Loucy (cell line): ENCODE measurements around the gene GDF11.

ENCODE experiments used
- EZH2phosphoT487 ChIP-seq: fragments of 200-600 bp; IDR thresholded peaks from 2 replicates; pipeline ENCODE4 v1.6.1; 2018; ENCODE audit warnings: antibody characterized with exemption, mild to moderate bottlenecking, moderate library complexity, borderline replicate concordance
- TF ChIP-seq, protein P1 (sequence below): fragments of 200-600 bp; sonication (generic); conservative IDR thresholded peaks from 2 replicates; pipeline ENCODE4 v1.5.1; 2014; ENCODE audit warnings: mild to moderate bottlenecking, antibody characterized with exemption, low read length

DNA sequence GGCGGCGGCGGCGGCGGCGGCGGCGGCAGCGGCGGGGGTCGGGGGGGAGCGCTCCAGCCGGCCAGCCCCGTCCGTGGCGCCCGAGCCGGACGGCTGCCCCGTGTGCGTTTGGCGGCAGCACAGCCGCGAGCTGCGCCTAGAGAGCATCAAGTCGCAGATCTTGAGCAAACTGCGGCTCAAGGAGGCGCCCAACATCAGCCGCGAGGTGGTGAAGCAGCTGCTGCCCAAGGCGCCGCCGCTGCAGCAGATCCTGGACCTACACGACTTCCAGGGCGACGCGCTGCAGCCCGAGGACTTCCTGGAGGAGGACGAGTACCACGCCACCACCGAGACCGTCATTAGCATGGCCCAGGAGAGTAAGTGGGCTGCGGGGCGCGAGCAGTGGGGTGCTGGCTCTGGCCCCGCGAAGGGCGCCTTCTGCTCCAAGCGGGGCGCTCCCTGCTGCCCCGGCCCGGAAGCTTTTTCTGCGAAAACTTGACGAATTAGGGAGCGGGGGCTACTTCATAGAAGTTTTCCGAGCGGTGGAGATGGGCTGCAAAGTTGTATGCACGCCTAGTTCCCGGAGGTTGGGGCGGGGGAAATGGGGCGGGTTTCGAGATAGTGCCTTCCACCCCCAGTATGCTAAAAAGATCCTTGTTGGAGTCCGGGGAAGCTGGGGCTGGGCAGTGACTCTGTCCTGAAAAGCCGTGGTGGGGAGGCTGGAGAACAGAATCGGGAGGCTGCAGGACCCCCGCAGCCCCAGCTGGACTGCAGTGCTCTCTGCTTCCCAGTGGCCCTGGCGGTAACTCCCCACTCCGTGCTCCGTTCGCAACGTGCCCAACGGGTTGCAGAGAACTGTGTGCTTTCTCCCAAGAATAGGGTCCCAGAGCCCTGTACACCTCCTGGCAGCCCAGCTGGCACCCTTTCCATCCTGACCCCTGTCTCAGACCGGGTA is 751 bp downstream of the GDF11 start:
- TF ChIP-seq, protein P1, sequence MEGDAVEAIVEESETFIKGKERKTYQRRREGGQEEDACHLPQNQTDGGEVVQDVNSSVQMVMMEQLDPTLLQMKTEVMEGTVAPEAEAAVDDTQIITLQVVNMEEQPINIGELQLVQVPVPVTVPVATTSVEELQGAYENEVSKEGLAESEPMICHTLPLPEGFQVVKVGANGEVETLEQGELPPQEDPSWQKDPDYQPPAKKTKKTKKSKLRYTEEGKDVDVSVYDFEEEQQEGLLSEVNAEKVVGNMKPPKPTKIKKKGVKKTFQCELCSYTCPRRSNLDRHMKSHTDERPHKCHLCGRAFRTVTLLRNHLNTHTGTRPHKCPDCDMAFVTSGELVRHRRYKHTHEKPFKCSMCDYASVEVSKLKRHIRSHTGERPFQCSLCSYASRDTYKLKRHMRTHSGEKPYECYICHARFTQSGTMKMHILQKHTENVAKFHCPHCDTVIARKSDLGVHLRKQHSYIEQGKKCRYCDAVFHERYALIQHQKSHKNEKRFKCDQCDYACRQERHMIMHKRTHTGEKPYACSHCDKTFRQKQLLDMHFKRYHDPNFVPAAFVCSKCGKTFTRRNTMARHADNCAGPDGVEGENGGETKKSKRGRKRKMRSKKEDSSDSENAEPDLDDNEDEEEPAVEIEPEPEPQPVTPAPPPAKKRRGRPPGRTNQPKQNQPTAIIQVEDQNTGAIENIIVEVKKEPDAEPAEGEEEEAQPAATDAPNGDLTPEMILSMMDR: no peak
- no peak for TF ChIP-seq EZH2phosphoT487
